ENCODE data around the gene FAM216B.

DNA sequence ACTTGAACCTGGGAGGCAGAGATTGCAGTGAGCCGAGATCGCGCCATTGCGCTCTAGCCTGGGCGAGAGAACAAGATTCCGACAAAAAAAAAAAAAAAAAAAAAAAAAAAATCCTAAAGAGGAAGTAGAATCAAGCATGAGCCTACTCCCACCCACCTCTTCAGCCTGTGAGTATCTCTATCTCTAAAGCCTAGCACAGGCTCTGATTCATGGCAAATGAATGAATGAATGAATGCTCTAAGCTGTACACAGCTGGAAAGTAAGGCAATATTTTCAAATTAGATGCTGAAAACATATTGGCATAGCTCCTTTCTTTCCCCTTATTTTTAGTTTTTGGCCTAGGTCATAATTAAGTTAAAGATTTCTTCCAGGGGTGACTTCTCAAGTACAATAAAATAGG lies 35.7 kb upstream of the FAM216B start:
- TF ChIP-seq, protein P1, sequence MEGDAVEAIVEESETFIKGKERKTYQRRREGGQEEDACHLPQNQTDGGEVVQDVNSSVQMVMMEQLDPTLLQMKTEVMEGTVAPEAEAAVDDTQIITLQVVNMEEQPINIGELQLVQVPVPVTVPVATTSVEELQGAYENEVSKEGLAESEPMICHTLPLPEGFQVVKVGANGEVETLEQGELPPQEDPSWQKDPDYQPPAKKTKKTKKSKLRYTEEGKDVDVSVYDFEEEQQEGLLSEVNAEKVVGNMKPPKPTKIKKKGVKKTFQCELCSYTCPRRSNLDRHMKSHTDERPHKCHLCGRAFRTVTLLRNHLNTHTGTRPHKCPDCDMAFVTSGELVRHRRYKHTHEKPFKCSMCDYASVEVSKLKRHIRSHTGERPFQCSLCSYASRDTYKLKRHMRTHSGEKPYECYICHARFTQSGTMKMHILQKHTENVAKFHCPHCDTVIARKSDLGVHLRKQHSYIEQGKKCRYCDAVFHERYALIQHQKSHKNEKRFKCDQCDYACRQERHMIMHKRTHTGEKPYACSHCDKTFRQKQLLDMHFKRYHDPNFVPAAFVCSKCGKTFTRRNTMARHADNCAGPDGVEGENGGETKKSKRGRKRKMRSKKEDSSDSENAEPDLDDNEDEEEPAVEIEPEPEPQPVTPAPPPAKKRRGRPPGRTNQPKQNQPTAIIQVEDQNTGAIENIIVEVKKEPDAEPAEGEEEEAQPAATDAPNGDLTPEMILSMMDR (conservative IDR thresholded peaks at IDR 0.05; ENCODE audit: low read length) = no peak
- no peak for TF ChIP-seq EZH2phosphoT487 (IDR thresholded peaks at IDR 0.05; ENCODE audit: borderline replicate concordance, low read depth, low read length)
